Left renal pelvis (tissue), 4 donors: ENCODE results near the gene SCUBE3. TPM values are rescaled to one million over a fixed set of nuclear protein-coding genes. Genes with fewer than 3 reads are reported as not detected.

Experiments used
- DNase-seq, 4 donors: peaks; one replicate each; pipeline ENCODE4 v3.0.0-alpha.2; 2013; ENCODE audit warnings: low read depth in 4 of 4, low spot score in 3 of 4
- polyA plus RNA-seq, 4 donors: library from polyadenylated mRNA; unstranded; fragments of 120-200 nt; gene quantifications; one replicate each; pipeline ENCODE4 v1.2.1, GENCODE V29; 2013; ENCODE audit not compliant: insufficient read length in 4 of 4

Gene SCUBE3
- polyA plus RNA-seq, 4 donors = 41.9 to 59.0 (median 49.4) TPM

DNA sequence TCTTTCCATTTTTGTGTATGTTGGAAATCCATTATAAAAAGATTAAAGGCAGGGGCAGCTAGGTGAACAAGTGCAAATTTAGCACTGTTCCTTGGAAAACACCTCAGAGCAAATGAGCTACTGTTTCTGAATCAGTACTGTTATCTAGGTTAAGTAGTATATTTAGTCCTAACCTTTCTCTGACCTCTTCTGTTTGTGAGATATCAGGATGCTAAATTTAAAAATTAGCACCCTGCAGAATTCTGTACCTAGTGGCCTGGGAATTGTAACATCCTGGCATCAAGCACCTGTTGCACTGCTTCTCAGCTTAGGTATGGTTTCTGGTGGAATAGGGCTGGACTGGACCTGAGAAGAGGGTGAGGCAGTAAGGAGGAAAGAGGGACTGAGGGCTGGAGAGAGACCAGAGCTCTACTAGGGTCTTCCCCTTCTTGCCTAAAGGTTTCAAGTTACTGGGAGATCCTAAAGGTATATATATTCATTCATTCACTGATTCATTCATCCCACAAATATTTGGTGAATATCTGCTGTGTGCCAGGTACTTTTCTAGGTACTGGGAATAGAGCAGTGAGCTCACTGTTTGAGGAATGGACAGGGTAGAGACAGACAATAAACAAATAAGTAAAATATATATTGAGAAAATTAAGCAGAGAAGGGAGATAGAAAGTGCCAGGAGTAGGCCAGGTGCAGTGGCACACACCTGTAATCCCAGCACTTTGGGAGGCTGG, 51.0 kb downstream of the SCUBE3 start:
- DNase-seq = no peak

DNA sequence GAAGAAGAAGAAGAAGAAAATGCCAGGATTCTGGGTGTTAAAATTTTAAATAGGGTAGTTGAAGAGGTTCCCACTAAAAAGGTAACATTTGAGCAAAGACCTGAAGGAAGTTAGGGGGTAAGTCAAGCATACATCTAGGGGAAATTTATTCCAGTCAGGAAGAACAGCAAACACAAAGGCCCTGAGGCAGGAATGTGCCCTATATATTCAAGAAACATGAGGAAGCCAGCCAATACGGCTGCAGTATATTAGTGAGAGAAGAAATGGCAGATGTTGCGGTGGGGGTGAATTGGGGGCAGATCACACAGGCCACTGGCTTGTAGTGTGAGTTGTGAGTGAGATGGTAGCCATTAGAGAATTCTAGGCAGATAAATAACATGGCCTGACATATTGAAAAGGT, 51.8 kb downstream of the SCUBE3 start:
- DNase-seq = no peak

GRCh38 chr6:35267446-35267845, 53.7 kb downstream of the SCUBE3 start:
- DNase-seq = no peak

GRCh38 chr6:35267897-35268296, 54.1 kb downstream of the SCUBE3 start:
- DNase-seq = no peak

DNA sequence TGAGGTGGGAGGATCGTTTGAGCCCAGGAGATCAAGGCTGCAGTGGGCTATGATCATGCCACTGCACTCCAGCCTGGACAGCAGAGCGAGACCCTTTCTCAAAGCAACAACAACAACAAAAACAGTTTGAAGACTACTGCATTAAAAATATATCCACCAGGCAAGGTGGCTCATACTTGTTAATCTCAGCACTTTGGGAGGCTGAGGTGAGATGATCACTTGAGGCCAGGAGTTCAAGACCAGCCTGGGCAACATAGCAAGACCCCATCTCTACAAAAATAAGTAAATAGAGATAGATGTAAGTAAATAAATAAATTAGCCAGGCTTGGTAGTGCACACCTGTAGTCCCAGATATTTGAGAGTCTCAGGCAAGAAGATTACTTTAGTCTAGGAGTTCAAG, 58.2 kb downstream of the SCUBE3 start:
- DNase-seq = no peak

GRCh38 chr6:35273822-35274559, 60.2 kb downstream of the SCUBE3 start:
- DNase-seq = no peak

DNA sequence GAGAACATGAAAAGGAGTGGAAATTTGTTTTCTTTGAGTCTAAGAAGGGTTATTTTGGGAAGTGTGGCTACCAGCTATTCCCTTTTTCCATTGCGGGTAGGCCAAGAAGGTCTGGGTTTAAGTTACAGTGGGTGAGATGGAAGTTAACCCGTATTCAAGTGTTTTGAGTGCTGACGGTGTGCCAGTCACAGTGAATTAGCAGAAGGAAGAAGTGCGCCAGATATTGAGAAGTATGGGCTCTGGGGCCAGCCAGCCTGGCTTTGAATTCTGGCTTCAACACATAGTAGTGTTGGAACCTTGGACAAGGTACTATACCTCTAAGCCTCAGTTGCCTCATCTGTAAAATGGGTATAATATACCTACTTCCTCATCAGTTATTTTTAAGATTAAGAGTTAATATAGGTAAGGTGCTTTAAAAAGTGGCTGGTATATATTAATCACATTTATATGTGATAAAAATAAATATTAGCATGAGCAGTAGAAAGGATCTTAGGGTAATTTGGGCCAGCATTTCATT, 62.0 kb downstream of the SCUBE3 start:
- DNase-seq = no peak

DNA sequence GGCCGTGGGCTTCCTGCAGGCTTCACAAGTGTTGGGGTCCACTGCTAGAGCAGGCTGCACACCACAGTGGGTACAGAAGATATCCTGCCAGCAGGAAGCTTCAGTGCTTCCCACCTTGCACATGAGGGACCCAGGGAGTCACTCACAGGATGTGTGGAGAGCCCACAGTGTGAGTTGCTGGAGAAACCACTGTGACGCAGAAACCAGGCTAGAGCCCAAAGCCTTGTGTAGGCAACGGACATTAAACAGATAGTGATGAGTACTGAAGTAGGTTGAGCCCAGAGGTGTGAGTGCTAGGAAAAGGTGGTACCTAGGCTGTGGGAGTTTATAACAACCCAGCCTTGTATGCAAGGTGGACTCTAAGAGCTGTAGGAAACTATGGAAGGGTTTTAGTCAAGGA, 65.0 kb downstream of the SCUBE3 start:
- no peak for DNase-seq

DNA sequence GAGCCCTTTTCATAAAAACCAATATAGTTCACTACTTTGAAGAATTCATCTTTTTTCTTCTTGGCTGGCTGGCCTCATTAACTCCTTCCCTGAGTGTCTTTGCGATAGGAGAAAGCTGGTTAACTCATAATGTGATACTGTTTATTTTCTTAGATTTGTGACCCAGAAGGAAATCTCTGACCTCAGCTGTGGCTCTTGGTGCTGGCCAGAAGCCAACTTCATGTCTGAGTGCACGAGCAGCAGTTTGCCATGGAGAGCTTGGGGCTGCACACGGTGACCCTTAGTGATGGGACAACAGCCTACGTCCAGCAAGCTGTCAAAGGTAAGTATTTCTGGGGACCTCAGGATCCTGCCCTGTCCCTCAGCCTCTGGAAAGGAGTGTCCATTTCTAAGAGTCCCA, 67.1 kb downstream of the SCUBE3 start:
- DNase-seq = no peak

GRCh38 chr6:35282472-35282871, 68.7 kb downstream of the SCUBE3 start:
- DNase-seq = no peak

DNA sequence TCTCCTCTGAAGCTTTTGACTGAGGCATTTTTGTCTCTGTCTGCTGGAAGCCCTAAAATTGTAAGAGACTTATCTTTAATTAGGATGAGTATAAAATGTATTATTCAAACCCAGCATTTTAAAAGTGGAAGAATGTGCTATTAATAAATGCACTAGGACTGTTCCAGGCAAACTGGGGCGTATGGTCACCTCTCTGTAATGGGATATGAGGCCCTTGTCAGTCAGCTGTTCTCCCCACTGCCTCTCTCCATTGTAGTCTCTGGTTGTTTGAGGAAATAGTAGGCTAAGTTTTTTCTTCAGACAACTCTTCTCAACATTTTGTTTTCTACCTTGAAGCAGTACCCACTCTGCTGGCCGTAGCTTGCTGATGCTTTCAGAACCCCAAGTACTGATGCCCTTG, 69.6 kb downstream of the SCUBE3 start:
- no peak for DNase-seq

- no peak for DNase-seq
Observed at GRCh38 chr6:35287671-35288396, 74.1 kb downstream of the SCUBE3 start.

GRCh38 chr6:35288834-35289233, 75.1 kb downstream of the SCUBE3 start:
- DNase-seq = no peak

- no peak for DNase-seq
Observed at GRCh38 chr6:35291491-35291890, 77.7 kb downstream of the SCUBE3 start.

GRCh38 chr6:35292494-35292893, 78.7 kb downstream of the SCUBE3 start:
- no peak for DNase-seq

DNA sequence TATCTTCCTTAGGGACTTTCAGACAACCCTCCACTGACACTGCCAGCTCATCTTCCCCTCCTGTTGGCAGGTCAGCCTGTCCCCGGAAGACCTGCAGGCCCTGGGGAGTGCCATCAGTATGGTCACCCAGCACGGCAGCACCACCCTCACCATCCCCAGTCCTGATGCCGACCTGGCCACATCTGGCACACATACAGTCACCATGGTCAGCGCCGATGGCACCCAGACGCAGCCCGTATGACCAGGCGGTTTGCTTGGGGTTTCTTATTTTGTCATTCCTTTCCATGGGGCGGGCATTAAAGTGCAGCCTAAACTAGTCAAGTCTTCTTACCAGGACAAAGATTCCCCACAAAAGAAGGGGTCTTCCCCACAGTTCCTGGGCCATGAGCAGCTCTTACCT, 79.9 kb downstream of the SCUBE3 start:
- no peak for DNase-seq

DNA sequence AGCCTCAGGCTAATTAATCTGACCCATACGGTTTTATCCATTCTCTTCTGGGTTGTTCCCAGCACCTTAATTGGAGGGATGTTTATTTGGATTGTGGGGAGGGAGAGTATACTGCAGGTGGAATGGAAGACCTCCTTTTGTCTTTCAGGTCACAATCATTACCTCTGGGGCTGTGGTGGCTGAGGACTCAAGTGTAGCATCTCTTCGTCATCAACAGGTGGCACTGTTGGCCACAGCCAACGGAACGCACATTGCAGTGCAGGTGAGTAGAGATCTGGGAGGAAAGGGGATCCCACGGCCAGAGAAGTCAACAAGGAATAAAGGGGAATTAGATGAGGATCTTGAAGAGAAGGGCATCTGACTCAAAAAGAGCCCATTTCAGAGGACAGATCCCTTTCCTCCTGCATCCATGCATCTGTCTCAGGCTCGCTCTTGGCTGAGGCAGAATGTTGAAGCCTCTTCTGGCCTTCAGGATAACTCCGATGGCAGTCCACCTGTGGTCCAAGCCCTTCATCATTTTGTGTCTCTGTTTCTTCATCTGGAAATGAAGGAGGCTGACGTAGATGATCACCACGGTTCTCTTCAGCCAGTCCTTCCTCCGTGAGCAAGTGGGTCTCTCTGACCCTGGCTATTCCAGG, 80.7 kb downstream of the SCUBE3 start:
- no peak for DNase-seq

- DNase-seq = no peak
Observed at GRCh38 chr6:35295036-35295435, 81.3 kb downstream of the SCUBE3 start.

DNA sequence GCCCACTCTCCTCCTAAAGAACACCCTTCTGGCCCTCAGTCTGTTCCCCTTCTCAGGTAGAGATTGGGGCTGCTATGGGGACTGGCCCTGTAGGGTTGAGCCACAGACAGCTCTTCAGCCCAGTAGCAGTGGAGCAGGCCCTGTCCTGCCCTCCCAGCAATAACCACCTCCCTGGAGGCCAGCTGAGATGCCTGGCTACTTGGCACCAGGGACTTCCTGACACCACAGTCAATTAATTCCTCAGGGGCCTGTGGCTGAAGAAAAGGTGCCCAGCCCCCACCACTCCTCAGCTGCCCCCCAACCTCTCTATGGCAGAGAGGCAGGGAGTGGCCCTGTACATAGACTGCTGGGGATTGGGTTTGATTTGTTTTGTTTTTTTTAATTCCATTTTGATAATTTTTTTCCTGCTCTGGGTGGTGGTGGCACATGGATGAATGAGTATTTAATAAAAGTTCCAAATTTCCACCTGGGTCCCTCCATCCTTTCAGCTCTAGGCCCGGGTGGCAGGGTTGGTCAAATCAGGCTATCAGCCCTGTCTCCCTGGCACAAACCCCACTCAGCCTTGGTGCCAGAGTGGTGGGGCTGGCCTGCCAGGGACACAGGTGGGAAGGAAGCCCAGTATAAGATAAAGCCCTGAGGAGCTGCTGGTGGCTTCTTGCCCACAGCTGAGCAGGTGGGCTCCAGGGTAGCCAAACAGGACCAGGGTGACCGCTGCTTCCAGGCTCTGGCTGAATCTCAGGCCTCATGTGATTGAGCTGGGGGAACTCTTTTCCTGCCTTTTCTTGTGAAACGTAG, 82.0 kb downstream of the SCUBE3 start:
- no peak for DNase-seq

DNA sequence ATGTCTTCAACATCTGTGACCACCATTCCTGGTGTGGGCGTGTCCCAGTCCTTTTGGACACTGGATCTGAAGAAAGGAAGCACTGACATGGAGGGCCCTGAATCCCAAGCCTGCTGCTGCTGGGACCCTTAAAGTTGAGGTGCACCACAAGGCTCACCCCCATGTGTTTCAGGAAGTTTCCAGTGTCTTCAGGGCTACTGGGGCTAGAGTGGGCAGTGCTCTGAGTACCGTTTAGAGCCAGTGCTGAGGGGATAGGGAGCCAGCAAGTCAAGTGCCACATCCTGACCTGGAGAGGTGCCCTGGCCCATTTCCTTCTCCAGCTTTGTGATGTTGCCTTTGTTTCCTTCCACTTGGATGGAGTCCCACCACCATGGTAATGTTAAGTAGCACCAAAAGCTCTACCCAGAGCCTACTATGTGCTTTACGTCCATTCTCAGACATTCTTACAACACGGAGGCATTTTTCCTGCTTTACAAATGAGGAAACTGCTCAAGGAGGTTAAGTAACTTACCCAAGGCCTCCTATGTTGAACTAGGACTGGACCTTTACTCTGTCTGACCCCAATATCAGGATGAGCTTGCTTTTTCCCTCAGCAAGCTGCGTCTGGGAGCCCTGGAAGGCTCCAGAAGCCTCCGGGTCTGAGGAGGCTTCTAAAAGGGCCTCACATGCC, 83.3 kb downstream of the SCUBE3 start:
- DNase-seq = no peak
